Sciatic nerve (tissue), 2 donors: ENCODE data around the gene GEMIN7. TPM values are rescaled to one million over a fixed set of nuclear protein-coding genes. Genes with fewer than 3 reads are reported as not detected.

Source experiments
- ATAC-seq: fragments of 200-7000 bp; cut with Tn5 transposase; one replicate; pipeline ENCODE4 v1.9.1; 2020; ENCODE audit warnings: mild to moderate bottlenecking, moderate library complexity
- DNase-seq: peaks from one replicate; pipeline ENCODE4 v3.0.0-alpha.2; 2020; ENCODE audit warnings: low spot score
- intact Hi-C: fragments of 100-400 bp; cut with DNase I; formaldehyde crosslinking; loops from one replicate; pipeline ENCODE4 v1.14.2; 2022
- total RNA-seq: library from RNA; stranded (reverse); fragmentation: NEBNext Ultra II Directional; extraction: Animal tissue kit (Norgen Biotek cat#: 25700); gene quantifications from one replicate; pipeline ENCODE4 v1.2.1, GENCODE V29; 2021
- donor health status: DM: no; HTN: no; CAD: no.
- donor health status: DM: no; HTN: no; CAD: no.

Gene GEMIN7
- total RNA-seq, 1 donor from 2014 or later: 8.8 TPM

- no peak for ATAC-seq
- intact Hi-C loops: no loop called here
- no peak for DNase-seq
These were observed 60.5 kb downstream of the GEMIN7 start for GRCh38 chr19:45139286-45140143.

- ATAC-seq (no peak), DNase-seq (no peak)
- intact Hi-C loops: no loop called here
These were observed 61.1 kb downstream of the GEMIN7 start for GRCh38 chr19:45140144-45140503.

GRCh38 chr19:45140533-45140932 lies 61.5 kb downstream of the GEMIN7 start:
- DNase-seq (no peak), ATAC-seq (no peak)
- intact Hi-C loops: no loop called here

Other genes with a start within 250 kb of the GEMIN7 start
- gene NECTIN2, start 233.0 kb upstream of the GEMIN7 start, total RNA-seq: 115 TPM
- gene TOMM40, start 188.0 kb upstream of the GEMIN7 start, total RNA-seq: 29.1 TPM
- 79.3 TPM for gene APOE, start 173.5 kb upstream of the GEMIN7 start, total RNA-seq
- gene APOC1, start 164.7 kb upstream of the GEMIN7 start, total RNA-seq: 29.0 TPM
- not detected for gene APOC4, start 137.0 kb upstream of the GEMIN7 start, total RNA-seq
- gene APOC2, start 133.2 kb upstream of the GEMIN7 start, total RNA-seq: 4.2 TPM
- gene CLPTM1, start 123.9 kb upstream of the GEMIN7 start, total RNA-seq: 105 TPM
- 27.4 TPM for gene RELB, start 77.8 kb upstream of the GEMIN7 start, total RNA-seq
- gene CLASRP, start 40.2 kb upstream of the GEMIN7 start, total RNA-seq: 109 TPM
- 0.45 TPM for gene ZNF296, start 2.8 kb upstream of the GEMIN7 start, total RNA-seq
- gene PPP1R37, start 13.9 kb downstream of the GEMIN7 start, total RNA-seq: 19.3 TPM
- not detected for gene NKPD1, start 81.7 kb downstream of the GEMIN7 start, total RNA-seq
- 20.8 TPM for gene TRAPPC6A, start 99.0 kb downstream of the GEMIN7 start, total RNA-seq
- 13.0 TPM for gene BLOC1S3, start 99.5 kb downstream of the GEMIN7 start, total RNA-seq
- gene EXOC3L2, start 166.1 kb downstream of the GEMIN7 start, total RNA-seq: 4.9 TPM
- gene MARK4, start 172.0 kb downstream of the GEMIN7 start, total RNA-seq: 37.5 TPM
- not detected for gene CKM, start 243.6 kb downstream of the GEMIN7 start, total RNA-seq